Measurements from ENCODE around the gene FGF3.

FGF3 gene

DNA sequence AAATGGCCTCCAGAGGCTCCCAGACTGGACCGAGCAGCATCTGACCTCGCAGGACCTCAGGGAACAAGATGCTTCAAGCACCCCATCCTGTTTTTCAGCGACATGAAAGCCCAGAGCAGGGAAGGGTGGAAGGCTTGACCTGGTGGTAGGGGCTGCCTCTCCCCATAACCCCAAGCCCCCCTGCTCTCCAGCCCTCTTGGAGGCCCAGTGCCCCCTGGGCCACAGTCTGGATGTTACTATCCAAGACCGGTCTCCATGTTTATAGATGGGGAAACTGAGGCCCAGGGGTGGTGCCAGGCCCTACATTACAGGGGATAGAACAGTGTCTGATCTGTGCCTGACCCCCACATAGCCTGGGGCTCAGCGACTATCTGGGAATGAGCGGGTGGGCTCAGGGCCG lies 7.0 kb downstream of the FGF3 start:
- DNase-seq, result no peak
- in situ Hi-C loops (cut with HindIII; ENCODE audit: low pct_ligation_motif_present, low pct_unique_long_range_greater_than_20kb, low sequenced_read_pairs), result no loop called here

GRCh38 chr11:69811431-69811830 lies 7.8 kb downstream of the FGF3 start:
- in situ Hi-C loops (cut with HindIII; ENCODE audit: low pct_ligation_motif_present, low pct_unique_long_range_greater_than_20kb, low sequenced_read_pairs), result no loop called here
- DNase-seq, result no peak

GRCh38 chr11:69810289-69811118 lies 8.7 kb downstream of the FGF3 start:
- in situ Hi-C loops (cut with HindIII; ENCODE audit: low pct_ligation_motif_present, low pct_unique_long_range_greater_than_20kb, low sequenced_read_pairs), result no loop called here
- no peak for DNase-seq

DNA sequence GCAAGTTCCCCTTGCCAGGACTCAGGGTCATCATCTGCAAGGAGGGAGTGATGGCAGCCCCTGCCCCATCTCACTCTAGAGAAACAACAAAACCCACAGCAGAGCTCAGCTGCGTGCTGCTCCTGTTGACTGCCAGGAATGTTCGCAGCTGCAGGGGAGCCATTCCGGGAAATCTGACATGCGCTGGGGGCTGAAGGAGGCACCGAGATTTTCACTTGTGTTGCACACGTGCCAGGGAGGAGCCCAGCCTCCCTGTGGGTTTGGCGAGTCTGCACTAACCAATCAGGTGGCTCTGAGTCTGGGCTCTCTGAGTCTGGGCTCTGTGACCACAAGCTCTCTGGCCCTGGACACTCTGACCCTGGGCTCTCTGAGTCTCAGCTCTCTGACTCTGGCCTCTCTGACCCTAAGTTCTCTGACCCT lies 10.5 kb downstream of the FGF3 start:
- no peak for DNase-seq
- in situ Hi-C loops (cut with HindIII; ENCODE audit: low pct_ligation_motif_present, low pct_unique_long_range_greater_than_20kb, low sequenced_read_pairs), result no loop called here

DNA sequence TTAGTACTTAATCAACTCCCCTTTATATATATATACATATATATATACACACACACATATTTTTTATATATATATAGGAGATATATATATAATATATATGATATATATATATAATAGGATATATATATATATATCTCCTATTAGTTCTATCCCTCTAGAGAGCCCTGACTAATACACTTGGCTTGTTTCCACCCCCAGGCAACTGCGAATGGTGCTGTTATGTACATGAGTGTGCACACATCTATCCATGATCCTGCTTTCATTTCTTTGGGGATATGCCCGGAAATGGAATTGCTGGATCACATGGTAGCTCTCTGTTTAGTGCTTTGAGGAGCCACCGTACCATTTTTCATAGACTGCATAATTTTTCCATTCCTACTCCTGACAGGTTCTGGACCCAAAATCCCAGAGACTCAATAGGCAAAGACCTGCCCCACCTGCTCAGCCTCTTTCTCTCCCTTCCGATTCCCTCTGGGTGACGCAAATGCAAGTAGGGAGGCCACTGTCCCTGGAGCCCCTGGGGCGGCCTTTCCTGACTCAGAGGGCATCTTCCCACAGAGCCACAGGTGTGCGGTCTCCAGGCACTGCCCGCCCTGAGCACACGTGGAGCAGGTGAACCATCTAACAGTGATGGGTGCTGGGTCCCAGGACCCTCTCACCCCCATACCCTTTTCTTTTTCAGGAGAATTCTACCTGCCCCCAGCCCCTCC lies 12.0 kb downstream of the FGF3 start:
- DNase-seq, result no peak
- in situ Hi-C loops (cut with HindIII; ENCODE audit: low pct_ligation_motif_present, low pct_unique_long_range_greater_than_20kb, low sequenced_read_pairs), result no loop called here

DNA sequence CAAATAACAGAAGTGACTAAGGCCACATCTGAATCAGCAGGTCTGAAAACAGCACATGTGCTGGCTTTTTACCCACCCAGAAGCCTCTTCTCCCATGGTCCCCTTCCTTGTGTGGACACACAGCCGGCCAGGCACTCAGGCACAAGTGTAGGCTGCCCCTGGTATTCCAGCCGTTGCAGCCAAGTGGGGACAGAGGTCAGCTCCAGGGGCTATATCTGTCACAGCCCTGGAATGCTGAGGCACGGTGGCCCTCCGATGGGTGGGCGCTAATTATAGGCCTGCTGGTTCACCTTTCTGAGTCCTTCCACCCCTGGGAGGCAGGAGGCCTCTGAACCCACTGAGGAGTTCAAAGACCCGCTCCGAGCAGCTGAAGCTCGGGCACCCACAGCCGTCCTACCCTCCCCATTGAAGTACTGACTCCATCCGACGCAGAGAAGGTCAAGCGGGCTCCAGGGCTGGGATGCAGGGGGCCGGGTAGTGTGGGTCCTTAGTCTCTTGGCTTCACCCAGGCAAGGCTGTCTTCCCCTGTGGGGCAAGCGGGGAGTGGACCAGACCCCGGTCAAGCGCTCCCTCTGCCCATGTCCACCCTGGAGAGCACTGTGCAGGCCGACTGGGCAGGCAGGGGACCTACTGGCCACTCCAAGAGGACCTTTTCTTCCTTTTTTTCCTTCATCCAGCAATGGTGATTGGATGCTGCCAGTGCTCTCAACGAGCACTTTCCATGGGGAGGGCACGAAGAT lies 14.3 kb downstream of the FGF3 start:
- no peak for DNase-seq
- in situ Hi-C loops (cut with HindIII; ENCODE audit: low pct_ligation_motif_present, low pct_unique_long_range_greater_than_20kb, low sequenced_read_pairs), result no loop called here

DNA sequence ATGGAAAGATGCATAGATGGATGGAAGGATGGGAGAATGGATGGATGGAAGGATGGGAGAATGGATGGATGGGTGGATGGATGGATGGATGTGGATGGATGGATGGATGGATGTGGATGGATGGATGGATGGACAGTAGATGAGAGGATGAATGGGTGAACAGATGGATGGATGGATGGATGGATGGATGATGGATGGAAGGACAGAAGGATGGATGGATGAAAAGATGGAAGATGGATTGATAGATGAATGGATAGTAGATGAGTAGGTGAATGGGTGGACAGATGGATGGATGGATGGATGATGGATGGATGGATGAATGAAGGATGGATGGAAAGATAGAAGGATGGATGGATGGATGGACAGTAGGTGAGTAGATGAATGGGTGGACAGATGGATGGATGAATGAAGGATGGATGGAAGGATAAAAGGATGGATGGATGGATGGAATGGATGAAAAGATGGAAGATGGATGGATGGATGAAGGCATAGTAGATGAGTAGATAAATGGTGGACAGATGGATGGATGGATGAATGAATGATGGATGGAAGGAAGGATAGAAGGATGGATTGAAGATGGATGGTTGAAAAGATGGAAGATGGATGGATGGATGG lies 15.5 kb downstream of the FGF3 start:
- no peak for DNase-seq
- in situ Hi-C loops (cut with HindIII; ENCODE audit: low pct_ligation_motif_present, low pct_unique_long_range_greater_than_20kb, low sequenced_read_pairs), result no loop called here

DNA sequence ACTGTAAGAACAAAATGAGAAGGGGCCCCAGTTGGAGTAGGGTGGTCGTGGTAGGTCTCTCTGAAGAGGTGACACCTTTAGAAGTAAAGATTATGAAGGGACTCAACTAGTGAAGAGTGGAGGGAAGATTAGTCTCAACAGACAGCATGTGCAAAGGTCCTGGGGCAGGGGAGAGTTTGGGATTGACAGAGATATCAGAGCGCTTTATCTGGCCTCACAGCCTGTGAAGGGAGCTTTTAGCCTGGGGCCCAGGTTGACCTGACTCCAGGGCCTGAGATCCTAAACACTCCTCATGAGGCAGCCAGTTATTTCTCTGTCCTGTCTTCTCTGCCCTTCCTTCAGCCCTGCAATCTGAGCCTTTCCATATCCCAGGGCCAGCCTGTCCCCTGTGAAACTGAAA lies 16.2 kb downstream of the FGF3 start:
- in situ Hi-C loops (cut with HindIII; ENCODE audit: low pct_ligation_motif_present, low pct_unique_long_range_greater_than_20kb, low sequenced_read_pairs), result no loop called here
- DNase-seq, result no peak

DNA sequence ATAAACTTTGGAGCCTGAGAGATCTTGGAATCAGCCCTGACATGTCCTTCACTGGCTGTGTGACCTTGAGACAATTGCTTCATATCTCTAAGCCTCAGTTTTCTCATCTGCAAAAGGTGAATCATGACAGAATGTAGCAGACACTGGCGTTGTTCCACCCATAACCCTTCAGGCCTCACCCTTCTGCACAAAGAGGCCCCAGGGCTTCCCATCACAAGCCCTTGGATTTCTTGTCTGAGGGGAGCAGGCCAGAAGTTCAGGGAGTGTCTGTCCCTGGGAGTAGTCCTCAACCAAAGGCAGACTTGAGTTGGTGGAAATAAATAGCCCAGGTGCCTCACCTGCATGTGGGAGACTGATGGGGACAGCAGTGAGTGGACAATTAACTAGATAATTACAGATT lies 16.6 kb downstream of the FGF3 start:
- DNase-seq, result no peak
- in situ Hi-C loops (cut with HindIII; ENCODE audit: low pct_ligation_motif_present, low pct_unique_long_range_greater_than_20kb, low sequenced_read_pairs), result no loop called here

DNA sequence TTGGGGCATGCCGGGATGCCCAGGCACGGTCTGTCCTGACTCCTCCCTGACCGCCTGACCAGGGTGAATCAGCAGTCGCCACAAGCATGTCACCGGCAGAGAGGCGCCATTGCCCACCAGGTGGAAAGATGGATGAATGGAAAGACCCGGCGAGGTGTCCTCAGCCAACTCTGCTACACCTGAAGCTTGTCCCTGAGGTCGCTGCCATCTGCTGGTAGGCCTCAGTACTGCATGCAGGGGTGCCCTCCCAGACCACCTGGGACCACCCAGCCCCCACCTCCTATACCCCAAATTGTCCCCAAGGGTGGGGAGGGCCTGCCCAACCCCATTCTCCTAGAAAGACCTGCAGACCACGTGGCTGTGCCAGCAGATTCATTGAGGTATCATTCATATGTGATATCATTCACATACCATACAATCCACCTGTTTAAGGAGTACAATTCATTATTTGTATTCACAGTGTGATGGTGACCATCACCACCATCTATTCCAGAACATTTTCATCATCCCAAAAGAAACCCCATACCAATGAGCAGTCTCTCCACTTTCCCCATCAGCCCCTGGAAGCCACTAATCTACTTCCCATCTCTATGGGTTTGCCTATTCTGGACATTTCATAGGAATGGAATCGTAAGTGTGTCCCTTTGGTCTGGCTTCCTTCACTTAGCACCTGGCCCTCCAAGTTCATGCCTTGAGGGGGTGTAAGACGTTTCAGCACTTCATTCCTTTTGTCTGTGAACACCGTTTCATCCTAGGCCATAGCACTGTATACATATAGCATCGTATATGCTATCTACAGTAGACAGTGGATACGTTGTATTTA lies 17.5 kb downstream of the FGF3 start:
- in situ Hi-C loops (cut with HindIII; ENCODE audit: low pct_ligation_motif_present, low pct_unique_long_range_greater_than_20kb, low sequenced_read_pairs), result no loop called here
- DNase-seq, result peak; percentile 9

DNA sequence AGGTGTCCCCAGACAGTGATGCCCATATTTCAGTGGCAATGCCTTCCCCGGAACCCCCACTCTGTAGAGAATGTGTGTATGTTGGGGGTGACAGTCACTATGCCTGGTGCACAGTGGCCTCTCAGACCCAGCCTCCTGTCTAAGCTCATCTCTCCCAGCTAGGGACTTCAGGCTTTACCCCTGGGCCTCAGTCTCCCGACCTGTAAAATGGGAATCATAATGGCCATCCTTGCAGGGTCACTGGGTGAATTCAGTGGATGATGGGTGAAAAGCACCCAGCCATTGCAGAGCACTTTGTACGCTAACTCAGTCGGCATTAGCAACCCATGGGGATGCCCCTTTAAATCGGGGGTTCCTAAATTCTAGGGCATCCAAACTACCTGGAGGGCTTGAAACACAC lies 18.9 kb downstream of the FGF3 start:
- in situ Hi-C loops (cut with HindIII; ENCODE audit: low pct_ligation_motif_present, low pct_unique_long_range_greater_than_20kb, low sequenced_read_pairs), result no loop called here
- DNase-seq, result no peak

DNA sequence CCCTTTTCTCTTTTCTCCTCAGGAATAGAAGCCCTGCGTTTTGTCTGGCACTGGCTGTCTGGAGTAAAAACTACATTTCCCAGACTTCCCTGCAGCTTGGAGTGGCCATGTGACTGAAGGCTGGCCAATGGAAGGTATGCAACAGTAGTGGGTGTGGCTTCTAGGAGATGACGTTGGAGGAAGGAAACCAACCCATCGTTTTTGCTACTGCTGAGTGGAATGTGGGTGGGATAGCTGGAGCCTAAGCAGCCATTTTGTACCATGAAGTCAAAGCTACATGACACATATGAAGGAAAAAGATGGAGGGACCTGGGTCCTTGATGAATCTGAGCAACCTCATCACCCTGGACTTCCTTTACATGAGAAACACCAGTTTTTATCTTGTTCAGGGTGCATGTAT lies 19.6 kb downstream of the FGF3 start:
- DNase-seq, result no peak
- in situ Hi-C loops (cut with HindIII; ENCODE audit: low pct_ligation_motif_present, low pct_unique_long_range_greater_than_20kb, low sequenced_read_pairs), result no loop called here

GRCh38 chr11:69799097-69799496 lies 20.1 kb downstream of the FGF3 start:
- in situ Hi-C loops (cut with HindIII; ENCODE audit: low pct_ligation_motif_present, low pct_unique_long_range_greater_than_20kb, low sequenced_read_pairs), result no loop called here
- DNase-seq, result no peak

- no peak for DNase-seq
- in situ Hi-C loops (cut with HindIII; ENCODE audit: low pct_ligation_motif_present, low pct_unique_long_range_greater_than_20kb, low sequenced_read_pairs), result no loop called here
These were observed 21.3 kb downstream of the FGF3 start for GRCh38 chr11:69797737-69798528.

DNA sequence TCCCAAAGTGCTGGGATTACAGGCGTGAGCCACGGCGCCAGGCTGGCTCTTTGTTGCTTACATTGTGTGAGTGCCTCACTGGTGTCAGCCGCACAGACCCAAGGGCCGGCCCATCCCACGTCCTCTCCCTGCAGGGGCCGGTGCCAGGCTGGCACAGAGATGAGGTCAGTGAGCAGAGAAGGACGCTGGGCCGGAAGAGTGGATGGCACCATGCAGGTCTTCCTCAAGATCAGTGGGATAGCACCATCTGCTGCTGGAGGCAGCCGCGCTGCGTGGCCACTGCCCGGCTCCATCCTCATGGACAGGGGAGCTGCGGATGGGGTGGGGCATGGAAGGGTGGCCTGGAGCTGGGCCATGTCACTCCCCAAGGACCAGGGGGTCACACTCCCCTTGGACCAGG lies 22.1 kb downstream of the FGF3 start:
- in situ Hi-C loops (cut with HindIII; ENCODE audit: low pct_ligation_motif_present, low pct_unique_long_range_greater_than_20kb, low sequenced_read_pairs), result no loop called here
- no peak for DNase-seq

DNA sequence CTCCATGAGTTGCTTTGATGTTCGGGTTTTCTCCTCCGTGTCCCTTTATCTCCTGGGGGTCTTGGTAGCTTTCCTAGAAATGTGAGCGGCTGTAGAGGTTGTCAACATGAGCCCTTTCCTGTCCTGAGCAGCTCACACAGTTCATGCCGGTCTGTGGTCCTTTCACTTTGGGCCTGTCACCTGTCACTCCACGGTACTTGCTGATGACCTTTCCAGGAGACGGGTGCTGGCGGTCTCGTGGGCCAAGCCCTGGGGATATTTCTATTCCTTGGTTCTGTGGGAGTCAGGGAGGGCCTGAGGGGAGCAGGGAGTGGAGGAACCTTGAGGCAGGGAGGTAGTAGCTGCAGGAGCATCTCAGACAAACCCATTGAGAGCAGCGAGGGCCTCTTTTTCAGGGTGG lies 23.2 kb downstream of the FGF3 start:
- no peak for DNase-seq
- in situ Hi-C loops (cut with HindIII; ENCODE audit: low pct_ligation_motif_present, low pct_unique_long_range_greater_than_20kb, low sequenced_read_pairs), result no loop called here

GRCh38 chr11:69791276-69792180 lies 27.7 kb downstream of the FGF3 start:
- peak; percentile 34 for DNase-seq
- in situ Hi-C loops (cut with HindIII; ENCODE audit: low pct_ligation_motif_present, low pct_unique_long_range_greater_than_20kb, low sequenced_read_pairs), result no loop called here
